Measurements from ENCODE around the gene VPS16. TPM values are rescaled to one million over a fixed set of nuclear protein-coding genes. Genes with fewer than 3 reads are reported as not detected.
"Not testable (repeated sequence)": the region's sequence is repeated elsewhere in the genome, so short reads cannot be mapped to it uniquely, and the experiment has no call there.

VPS16 gene
- total RNA-seq, 1 donor from 2014 or later, result 42.0 TPM

GRCh38 chr20:2806351-2806701, 34.2 kb upstream of the VPS16 start:
- no peak for DNase-seq (ENCODE audit: low spot score)

GRCh38 chr20:2807019-2807418, 33.5 kb upstream of the VPS16 start:
- no peak for DNase-seq (ENCODE audit: low spot score)

- peak; percentile 76 for DNase-seq (ENCODE audit: low spot score)
Measured at GRCh38 chr20:2807929-2808328, 32.6 kb upstream of the VPS16 start.

- DNase-seq (ENCODE audit: low spot score), result peak; percentile 37
Measured at GRCh38 chr20:2809690-2810089, 30.9 kb upstream of the VPS16 start.

GRCh38 chr20:2812189-2812588, 28.4 kb upstream of the VPS16 start:
- DNase-seq (ENCODE audit: low spot score), result no peak

- DNase-seq (ENCODE audit: low spot score), result no peak
Measured at GRCh38 chr20:2814076-2814475, 26.5 kb upstream of the VPS16 start.

GRCh38 chr20:2814587-2815051, 25.9 kb upstream of the VPS16 start, which contains the start of gene C20orf141:
C20orf141 (plus strand) TSS chr20:2814987; CDS start chr20:2815185, 198 bp downstream.
- DNase-seq (ENCODE audit: low spot score), result peak; percentile 64

- peak; percentile 86 for DNase-seq (ENCODE audit: low spot score)
Measured at GRCh38 chr20:2815242-2815900, 25.2 kb upstream of the VPS16 start.

GRCh38 chr20:2816030-2816582, 24.4 kb upstream of the VPS16 start, which contains the start of gene TMEM239:
TMEM239 (plus strand) TSS chr20:2816364; CDS start chr20:2816555, 191 bp downstream.
- DNase-seq (ENCODE audit: low spot score), result peak; percentile 74

- DNase-seq (ENCODE audit: low spot score), result peak; percentile 88
Measured at GRCh38 chr20:2816583-2817340, 23.8 kb upstream of the VPS16 start.

- DNase-seq (ENCODE audit: low spot score), result no peak
Measured at GRCh38 chr20:2817341-2817726, 23.2 kb upstream of the VPS16 start.

GRCh38 chr20:2817891-2818595, 22.5 kb upstream of the VPS16 start:
- peak; percentile 85 for DNase-seq (ENCODE audit: low spot score)

GRCh38 chr20:2820084-2820895, 20.3 kb upstream of the VPS16 start:
- no peak for DNase-seq (ENCODE audit: low spot score)

GRCh38 chr20:2820896-2821869, 19.4 kb upstream of the VPS16 start:
- DNase-seq (ENCODE audit: low spot score), result no peak

- no peak for DNase-seq (ENCODE audit: low spot score)
Measured at GRCh38 chr20:2822073-2822472, 18.5 kb upstream of the VPS16 start.

GRCh38 chr20:2825761-2826160, 14.8 kb upstream of the VPS16 start:
- no peak for DNase-seq (ENCODE audit: low spot score)

- no peak for DNase-seq (ENCODE audit: low spot score)
Measured at GRCh38 chr20:2826655-2827054, 13.9 kb upstream of the VPS16 start.

GRCh38 chr20:2829376-2829775, 11.2 kb upstream of the VPS16 start:
- DNase-seq (ENCODE audit: low spot score), result peak; percentile 55

- not testable (repeated sequence) for DNase-seq (ENCODE audit: low spot score)
Measured at GRCh38 chr20:2831206-2831605, 9.3 kb upstream of the VPS16 start.

GRCh38 chr20:2833761-2834160, 6.8 kb upstream of the VPS16 start:
- DNase-seq (ENCODE audit: low spot score), result no peak
